Testis (tissue), 2 donors: ENCODE measurements around the gene FHDC1.

Experiments
- POLR2A ChIP-seq: fragments of 450-650 bp; IDR thresholded peaks from one replicate; pipeline ENCODE4 v1.6.1; 2017; ENCODE audit warnings: antibody characterized with exemption, mild to moderate bottlenecking, moderate library complexity
- TF ChIP-seq, protein P1 (sequence below), 3 experiments: fragments of 450-650 bp in 2 of 3; fragments of 200-600 bp in 1 of 3; sonication (generic) in 1 of 3; IDR thresholded peaks; one replicate each; pipeline ENCODE4 v1.5.1; 2016 to 2019; ENCODE audit warnings: antibody characterized with exemption in 3 of 3, mild to moderate bottlenecking in 2 of 3, moderate library complexity in 1 of 3

DNA sequence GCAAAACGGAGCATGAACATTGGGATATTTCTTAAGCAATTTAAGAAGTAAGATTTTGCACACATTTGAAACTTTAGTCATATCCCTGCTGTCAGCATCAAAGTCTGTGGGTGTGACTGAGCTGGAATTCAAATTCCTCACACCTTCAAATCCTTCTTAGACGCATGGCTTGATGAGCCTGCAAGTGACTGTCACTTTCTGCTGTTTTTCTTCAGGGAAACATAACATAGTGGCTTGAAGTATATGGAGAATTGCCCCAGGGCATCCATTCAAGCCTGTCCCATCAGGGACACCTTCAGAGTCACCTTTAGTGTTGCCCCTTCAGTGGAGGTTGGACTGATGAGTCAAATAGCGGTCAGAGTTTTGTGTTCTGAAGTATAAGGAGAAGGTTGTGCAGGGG is 17.4 kb downstream of the FHDC1 start:
- TF ChIP-seq, protein P1, sequence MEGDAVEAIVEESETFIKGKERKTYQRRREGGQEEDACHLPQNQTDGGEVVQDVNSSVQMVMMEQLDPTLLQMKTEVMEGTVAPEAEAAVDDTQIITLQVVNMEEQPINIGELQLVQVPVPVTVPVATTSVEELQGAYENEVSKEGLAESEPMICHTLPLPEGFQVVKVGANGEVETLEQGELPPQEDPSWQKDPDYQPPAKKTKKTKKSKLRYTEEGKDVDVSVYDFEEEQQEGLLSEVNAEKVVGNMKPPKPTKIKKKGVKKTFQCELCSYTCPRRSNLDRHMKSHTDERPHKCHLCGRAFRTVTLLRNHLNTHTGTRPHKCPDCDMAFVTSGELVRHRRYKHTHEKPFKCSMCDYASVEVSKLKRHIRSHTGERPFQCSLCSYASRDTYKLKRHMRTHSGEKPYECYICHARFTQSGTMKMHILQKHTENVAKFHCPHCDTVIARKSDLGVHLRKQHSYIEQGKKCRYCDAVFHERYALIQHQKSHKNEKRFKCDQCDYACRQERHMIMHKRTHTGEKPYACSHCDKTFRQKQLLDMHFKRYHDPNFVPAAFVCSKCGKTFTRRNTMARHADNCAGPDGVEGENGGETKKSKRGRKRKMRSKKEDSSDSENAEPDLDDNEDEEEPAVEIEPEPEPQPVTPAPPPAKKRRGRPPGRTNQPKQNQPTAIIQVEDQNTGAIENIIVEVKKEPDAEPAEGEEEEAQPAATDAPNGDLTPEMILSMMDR (IDR thresholded peaks at IDR 0.05), result no peak
- no peak for TF ChIP-seq POLR2A
